Esophagus squamous epithelium (tissue), 4 donors: ENCODE measurements around the gene RNF149.

Experiments
- CTCF ChIP-seq, 6 experiments: fragments of 450-650 bp in 4 of 6; fragments of 200-600 bp in 2 of 6; sonication (generic) in 2 of 6; IDR thresholded peaks; one replicate each; pipeline ENCODE4 v1.5.1; 2016 to 2019; ENCODE audit warnings: antibody characterized with exemption in 6 of 6, mild to moderate bottlenecking in 4 of 6, moderate library complexity in 4 of 6
- POLR2A ChIP-seq, 4 donors: fragments of 450-650 bp; IDR thresholded peaks; one replicate each; pipeline ENCODE4 v1.6.1; 2017; ENCODE audit warnings: antibody characterized with exemption in 4 of 4, mild to moderate bottlenecking in 4 of 4, moderate library complexity in 3 of 4

GRCh38 chr2:101241158-101241557 lies 67.3 kb downstream of the RNF149 start:
- no peak for TF ChIP-seq CTCF (IDR thresholded peaks at IDR 0.05)
- TF ChIP-seq POLR2A (IDR thresholded peaks at IDR 0.05) = no peak
